HG03378 (cell line): ENCODE measurements around the gene RNLS.
"Not testable (repeated sequence)": the region's sequence is repeated elsewhere in the genome, so short reads cannot be mapped to it uniquely, and the experiment has no call there.

ENCODE experiments used
- ATAC-seq: cut with Tn5 transposase; IDR thresholded peaks from one replicate; pipeline ENCODE4 v1.9.1; 2021; ENCODE audit warnings: mild to moderate bottlenecking, moderate library complexity; ENCODE audit not compliant: unreplicated experiment

RNLS gene

DNA sequence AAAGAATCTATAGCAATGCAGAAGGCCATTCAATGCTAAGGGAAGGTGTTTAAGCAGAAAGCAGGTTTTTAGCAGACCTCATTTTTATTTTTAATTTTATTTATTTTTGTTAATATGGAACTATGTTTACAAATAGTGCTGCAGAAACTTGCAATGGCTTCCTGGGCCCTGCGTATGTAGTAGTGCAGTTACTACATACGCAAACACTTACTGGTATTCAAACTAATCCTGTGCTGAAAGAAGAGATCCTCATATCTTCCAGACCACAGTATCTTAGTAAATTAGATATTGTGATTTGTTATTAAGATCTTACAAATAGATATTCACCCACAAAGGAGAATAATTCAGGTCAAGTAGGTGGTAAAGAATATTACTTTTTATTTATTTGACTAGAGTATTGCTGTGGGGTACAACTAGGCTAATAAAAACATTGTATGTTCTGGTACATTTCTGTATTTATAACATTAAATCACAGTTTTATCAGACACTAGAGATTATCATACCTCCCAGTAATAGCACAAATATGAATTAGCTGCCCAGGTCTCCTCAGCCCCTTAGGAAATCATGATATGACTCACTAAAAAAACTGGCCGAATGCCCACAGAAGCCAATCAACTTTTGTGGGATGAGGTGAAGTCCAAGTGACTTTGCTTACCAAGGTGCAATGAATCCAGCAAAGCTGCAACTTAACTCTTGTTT lies 57.6 kb downstream of the RNLS start:
- ATAC-seq: no peak

DNA sequence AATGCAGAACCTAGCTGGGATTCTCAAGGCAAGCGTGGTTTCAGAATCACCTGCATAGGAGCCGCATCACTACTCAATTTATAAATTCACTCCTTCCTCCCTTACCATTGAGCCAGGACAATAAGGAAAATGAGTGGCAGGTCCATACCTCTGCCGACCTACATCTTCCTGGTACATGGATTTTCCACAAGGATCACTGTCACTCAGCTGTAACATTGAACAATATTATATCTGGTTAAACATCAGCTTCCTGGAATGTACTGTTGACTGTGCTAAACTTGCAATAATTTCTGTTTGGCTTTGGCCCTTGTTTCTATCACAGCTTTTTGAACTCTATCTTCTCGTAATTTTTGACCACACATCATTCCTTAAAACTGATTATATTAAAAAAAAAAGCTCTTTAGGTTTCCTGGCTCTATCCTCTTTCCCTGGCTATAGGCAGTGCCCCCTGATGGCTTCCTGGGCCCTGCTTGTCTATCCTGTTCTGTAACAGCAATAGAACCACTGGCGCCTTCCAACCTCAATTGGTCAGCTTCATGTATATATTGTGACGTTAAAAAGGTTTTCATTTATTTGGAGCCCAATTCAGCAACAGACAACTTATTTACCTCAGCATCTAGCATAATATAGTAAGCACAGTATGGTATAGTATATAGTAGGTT lies 59.2 kb downstream of the RNLS start:
- no peak for ATAC-seq

DNA sequence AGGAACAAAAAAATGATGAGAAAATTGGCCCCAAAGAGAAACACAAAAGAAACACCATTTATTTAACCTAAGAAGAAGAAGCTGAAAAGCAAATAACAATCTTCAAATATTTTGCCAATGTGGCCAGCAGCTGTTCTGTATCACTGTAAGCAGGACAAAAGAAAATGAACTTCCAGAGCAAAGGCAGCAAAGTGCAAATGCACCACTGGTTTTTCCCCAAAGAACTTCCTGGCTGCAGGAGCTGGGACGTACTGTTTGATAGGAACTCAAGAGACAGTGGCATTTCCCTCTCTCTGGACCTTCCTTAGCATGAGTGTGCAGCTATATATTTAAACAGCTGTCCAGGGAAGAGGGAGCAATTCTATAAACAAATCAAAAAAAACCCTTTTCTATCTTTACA lies 60.4 kb downstream of the RNLS start:
- no peak for ATAC-seq

DNA sequence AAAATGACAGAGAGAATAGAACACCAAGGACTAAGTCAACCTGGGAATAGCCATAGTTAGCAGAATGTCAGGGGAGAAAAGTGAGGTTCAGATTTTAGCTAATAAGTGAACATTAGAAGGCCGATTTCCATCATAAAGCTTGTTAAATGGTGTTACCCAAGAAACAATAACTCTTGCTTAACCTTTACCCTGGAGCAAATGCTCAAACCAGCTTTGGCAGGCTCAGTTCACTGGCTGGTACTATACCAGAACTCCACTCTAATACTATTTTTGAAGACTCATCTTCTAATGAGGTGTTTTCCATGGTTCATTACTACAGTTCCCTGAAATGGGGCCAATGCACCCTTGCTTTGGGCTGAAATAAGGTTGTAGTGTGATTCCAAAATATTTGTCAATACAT lies 61.3 kb downstream of the RNLS start:
- no peak for ATAC-seq

DNA sequence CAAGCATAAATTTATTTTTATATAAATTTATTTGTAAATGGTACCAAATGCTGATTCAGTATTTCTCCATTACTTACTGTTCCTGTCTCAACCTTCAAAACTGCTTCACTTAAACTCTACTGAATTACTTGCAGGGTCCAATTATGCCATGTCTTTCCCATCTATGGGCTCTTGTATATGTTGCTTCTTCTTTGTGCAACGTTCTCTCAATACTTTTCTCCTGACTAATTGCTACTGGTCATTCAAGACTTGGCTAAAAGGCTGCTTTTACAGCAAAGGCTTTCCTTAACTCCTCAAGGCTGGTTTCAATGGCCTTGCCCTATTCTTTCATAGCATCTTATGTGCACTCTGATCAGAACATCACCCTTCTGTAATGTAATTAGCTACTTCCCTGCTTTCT lies 67.9 kb downstream of the RNLS start:
- no peak for ATAC-seq

DNA sequence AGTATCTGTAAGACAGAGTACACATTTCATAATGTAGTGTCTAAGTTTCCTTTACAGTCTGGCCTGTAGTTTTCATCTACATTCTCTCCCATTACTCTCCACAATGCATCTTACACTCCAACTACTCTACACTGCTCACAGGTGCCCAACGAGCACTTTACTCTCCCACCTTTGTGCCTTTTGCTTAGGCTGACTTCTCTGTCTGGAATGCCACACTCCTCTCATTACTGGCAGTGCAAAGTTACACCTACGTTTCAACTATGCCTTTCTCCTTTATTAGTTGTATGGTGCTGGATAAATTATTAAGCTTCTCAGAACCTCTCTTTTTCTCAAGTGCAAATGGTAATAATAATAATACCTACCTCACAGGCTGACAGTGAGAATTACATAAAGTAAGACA lies 70.5 kb downstream of the RNLS start:
- ATAC-seq: no peak

DNA sequence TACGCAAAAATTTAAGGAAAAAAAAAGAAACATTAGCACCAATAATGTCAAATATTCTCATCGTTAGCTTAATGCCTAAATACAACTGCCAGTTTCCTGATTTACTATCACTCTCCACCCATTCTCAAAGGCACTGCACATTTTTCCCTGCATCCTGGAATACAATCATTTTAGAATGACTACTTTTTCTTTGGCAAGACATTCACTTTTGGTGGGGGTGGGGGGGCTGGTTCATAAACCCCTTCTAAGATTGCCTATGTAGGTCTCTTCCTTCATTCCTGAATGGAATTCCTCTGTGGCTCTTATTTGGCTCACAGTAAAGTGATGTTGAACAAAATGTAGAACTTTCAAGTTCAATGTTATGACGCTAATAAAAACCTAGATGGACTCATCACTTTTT lies 74.3 kb downstream of the RNLS start:
- no peak for ATAC-seq

DNA sequence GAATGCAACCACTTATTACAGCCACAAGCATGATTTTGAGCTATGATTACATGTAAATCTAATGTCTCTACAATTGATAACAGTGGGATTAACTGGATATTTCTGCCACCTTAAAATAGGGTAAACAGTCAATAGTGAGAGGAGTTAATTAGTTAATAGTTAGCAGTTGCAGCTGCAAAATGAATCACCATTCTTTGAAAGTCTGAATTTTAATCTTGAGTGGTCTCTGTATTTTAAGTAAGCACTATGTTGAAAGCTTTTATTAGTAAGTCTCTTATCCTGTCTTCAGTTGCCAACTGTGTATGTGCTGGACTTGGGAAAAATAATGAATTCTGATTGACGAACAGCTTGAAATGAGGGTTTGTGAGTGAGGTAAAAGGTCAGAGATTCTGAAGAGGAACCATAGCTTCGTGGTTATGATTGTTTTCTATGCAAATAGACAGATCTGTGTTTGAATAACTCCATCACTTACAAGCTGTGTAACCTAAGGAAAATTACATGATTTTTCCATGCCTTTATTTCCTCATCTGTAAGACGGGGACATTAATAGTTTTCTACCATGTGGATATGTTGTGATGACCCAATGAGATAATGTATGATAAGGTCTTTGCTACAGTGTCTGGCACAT lies 75.2 kb downstream of the RNLS start:
- ATAC-seq: no peak

DNA sequence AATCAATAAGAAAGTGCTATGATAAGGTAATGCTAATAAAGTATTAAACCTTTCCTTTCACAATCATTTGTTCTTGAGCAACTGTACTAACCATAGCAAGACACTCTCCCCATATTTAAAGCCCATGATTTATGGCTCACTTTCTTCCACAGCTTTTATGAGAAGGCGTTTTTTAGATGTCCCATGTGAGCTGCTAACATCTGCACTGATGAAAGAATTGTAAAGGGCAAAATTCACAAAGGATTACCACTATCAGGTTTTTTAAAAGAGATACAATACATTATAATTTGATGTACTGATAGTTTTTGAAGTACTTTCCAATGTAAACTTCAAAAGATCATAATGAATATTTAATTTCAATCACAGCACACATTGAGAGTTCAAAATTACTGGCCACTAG lies 75.7 kb downstream of the RNLS start:
- ATAC-seq: no peak

DNA sequence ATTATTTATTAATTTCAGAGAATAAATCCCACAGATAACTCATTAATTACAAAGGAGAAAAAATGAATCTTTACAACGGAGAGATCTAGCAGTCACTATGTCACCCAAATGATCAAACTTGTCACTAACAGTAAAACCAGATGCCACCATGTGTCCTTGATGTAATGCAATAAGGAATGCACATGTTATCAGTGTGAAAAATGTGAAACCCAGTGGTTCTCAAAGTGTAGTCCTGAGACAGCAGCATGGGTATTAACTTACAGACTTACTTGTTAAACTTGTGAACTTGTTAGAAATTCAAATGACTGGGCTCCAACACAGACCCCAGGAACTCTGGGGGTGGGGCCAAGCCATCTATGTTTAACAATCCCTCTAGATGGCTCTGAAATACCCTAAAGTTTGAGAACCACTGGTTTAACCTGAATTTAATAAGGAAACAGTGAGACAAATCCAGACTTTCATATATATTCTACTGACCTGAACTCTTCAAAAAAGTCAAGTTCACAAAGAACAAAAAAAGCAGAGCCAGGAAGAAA lies 77.4 kb downstream of the RNLS start:
- ATAC-seq: no peak

DNA sequence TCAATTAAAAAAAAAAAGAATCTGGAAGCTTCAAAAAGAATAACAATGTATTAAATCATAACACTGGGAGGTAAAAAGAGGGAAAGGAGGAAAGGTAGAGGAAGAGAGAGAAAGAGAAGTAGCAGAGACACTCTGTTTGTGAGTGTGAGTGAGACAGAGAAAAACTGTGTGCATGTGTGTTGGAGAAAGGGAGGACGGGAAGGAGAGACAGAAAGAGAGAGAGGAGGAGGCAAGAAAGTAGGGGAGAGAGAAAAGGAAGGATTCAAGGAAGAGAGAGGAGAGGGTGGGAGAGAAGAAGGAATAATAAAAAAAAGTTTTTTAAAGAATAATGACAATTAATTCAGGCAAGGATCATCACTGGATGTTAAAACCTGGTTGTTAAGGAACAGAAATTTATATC lies 77.9 kb downstream of the RNLS start:
- ATAC-seq: no peak

DNA sequence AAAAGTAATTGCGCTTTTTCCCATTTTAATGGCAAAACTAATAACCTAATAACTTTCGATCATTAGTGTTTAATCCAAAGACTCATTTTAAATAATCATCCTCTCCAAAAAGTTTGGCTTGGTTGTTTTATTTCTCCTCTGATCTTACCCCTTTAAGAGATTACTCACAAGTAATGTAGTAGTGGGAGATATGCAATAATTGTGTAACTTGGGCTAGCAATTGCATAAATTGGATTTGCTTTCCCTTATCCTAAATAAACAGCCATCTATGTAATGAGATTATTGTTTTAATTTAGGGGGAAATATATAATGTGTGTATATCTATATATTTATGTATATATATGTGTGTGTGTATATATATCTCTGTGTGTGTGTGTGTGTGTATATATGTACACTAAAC lies 82.5 kb downstream of the RNLS start:
- no peak for ATAC-seq

DNA sequence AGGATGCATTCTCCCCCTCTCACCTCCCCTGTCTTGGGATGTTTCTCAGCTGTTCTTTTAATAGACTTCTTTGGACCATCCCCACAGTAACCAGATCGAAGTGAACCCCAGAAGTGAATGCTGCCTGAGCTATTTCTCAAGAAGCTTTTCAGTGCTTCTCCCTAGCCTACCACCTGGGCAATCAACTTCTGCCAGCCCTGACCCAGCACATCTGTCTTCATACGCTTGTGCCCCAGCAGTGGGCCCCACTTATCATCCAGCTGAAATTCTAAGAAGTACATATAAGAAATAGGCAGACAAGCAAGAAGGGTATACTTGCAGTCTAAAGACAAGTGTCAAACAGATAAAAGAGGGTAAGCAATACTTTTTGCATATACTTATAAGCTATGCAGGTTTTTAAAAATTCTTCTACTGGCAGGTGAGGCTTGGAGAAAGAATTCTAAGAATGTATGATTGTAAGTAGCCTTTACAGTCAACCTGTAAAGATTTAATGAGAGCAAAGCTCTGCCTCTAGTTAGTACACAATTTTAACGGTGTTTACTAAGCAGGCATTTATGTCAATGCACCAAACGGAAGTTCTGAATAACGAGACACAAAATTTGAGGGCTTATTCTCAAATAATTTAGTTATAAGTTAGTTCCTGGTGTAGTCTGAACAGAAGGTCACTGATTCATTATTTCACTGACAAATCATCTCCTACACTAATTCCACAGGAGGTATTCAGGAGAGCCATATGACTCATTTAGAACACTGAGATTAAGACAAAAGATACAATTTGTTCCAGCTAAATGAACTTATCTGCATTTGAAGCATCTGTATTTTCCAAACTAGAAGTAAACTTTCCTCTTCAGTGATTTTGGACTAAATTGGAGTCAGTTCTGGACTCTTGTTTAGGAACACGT lies 83.3 kb downstream of the RNLS start:
- ATAC-seq: no peak

DNA sequence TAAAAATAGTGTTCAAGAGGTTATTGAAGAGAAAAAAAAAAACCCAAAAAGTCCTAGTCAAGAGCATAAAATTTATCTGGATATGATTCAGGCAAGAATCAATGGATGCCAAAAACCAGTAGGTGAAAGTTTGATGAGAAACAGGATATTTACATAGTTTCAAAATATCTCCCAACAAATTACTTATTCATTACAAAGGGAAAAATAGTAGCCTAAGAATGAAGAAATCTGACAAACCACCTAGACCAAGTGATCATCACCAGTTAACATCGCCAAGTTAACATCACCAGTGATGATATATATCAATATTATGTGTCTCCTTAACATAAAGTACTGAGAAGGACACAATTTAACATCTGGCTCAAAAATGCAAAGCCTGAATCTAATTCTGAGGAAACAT lies 85.2 kb downstream of the RNLS start:
- no peak for ATAC-seq

DNA sequence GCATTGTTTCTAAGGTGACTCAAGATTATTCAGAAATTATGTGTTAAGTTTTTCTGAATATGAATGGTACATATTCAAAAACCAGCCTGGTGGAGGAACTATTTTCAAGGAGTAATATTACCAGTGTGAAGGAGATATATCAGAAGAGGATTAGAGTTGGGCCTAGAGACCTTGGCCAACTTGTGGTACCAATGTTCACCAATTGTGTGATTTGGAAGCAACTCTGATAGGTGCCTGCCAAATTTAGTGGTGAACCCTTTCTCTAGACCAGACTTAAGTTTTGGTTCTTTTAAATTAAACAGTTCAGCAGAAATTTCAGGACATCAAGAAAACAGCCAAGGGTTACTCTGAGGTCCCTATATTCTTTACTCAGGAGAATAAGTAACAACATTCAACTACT lies 88.6 kb downstream of the RNLS start:
- no peak for ATAC-seq

DNA sequence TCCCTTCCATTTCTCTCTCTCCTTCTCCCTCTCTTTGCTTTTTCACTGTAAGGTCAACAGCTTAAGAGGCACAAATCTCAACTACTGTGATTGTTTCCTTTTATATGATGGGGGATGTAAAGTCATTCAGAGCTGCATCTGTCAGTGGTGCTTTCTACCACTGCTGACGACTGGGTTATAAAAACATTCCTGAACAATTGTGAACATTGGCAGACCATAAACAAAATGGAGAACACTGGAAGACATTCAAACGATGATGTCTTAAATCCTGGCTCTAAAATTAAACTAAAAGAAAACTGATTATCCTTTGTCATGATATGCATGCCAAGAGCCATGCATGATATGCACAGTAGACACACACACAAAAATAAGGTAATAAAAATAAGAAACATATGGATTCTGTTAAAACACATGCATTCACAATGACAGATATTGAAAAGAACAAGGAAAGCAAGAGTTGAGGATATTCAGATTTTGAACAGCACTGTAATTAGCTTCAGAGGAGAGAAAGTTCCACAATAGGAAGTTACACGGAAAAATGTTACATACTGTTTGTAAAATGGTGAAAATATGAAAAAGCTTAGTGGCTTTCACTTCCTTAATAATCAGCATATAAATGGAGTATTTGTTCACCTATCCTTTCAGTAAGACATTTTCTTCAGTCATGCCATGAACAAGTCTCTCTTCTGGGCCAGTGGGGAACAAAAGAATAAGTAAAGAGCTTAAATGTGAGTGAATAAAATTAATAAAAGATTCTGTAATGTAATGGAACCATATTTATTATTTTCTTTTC lies 89.2 kb downstream of the RNLS start:
- no peak for ATAC-seq

DNA sequence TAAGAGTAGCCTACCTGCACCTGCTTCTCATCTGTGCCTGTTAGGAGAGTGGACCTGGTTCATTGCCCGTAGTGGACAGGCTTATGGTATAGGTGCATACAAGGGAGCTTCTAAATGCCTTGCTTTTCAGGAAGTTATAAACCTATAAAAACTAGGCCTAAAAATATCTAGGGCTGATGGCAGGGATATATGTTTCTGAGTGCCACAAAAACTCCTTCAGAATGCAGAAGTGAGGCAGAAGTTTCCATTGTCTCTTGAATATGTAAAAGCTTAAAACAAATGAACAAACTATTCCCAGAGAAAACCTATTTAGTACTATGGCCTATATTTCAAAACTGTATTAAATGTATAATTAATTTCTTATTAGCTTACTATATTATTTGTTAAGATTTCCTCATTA lies 91.8 kb downstream of the RNLS start:
- ATAC-seq: no peak

DNA sequence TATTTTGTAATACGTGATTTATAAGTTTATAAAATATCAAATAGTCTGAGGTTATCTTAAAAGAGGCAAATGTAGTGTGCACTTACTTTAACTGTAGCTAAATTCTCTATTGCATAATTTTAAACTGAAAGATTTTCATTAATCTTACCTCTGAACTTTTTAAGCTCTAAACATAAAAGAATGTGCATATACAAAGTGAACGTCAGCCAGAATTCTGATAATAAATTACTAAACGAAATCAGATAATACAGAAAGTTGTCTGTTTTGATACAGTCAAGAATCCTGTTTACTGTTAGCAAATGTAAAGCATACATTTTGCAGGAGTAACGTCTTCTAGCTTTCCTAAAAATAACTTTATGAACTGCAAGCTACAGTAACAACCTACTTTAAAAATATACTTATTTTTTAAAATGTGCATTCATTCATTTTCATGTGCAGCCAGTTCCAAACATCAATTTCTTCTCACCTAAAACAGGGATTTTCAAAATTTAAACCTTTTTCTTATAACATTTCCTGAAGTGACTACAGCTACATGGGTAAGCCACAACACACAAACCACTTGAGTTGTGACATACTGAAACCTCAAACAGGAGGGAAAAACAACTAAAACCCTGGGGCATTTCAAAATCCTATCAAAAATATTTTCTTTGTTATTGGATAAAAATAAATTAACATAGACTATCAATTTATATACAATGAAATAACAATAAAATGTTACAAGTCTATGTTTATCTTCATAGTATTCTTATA lies 92.7 kb downstream of the RNLS start:
- ATAC-seq: no peak

DNA sequence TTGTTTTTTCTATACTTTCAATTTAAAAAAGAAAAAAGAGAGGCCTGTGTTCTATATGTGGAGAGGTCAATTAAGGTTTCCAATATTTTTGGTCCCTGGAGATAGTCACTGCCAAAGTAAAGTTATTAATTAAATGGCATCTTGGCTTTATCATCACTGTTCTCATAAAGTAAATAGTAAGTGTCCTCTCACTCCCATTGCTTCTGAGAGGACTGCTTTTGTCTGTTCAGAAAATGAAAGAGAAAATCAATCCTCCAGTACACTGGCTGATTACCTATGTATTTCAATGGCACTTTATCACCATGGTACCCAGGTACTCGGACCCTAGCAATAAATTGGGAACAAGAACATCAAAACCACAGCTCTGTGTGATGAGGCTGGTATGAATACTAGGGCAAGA lies 94.0 kb downstream of the RNLS start:
- ATAC-seq: no peak

DNA sequence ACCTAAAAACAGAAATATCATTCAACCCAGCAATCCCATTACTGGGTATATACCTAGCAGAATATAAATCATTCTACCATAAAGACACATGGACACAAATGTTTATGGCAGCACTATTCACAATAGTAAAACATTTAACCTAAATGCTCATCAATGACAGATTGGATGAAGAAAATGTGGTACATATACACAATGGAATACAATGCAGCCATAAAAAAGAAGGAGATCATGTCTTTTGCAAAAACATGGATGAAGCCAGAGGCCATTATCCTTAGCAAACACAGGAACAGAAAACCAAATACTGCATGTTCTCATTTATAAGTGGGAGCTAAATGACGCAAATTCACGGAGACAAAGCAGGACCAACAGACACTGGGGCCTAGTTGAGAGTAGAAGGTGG lies 96.3 kb downstream of the RNLS start:
- not testable (repeated sequence) for ATAC-seq
